Measurements from ENCODE around the gene UBTD2. TPM values are rescaled to one million over a fixed set of nuclear protein-coding genes. Genes with fewer than 3 reads are reported as not detected.

UBTD2 gene
- total RNA-seq, 1 donor from 2014 or later, result 6.8 TPM

DNA sequence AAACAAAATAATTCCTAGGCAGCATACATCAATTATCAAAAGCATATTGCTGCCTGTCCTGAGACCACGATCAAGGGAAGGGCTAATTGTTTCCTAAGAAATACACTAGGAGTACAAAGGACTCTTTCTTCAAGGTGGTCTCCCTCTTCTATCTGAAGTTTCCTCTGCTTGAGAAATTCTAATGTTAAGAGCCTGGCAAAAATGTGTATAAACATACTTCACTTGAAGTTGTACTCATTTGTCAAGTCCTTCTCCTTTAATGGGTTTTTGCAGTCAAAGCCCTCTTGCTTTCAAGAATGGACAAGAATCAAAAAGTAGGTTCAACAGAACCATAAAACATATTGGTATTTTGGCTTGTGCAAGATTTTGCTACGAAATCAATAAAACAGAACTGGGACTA is 31.1 kb downstream of the UBTD2 start:
- Histone ChIP-seq H3K36me3 (peaks cover 8 to 12% of the 10 kb centered on the region in 2 donors), H3K4me1 (no peaks in the 10 kb centered on the region), H3K27ac (no peak overlapping the region), H3K27me3 (no peaks in the 10 kb centered on the region), H3K4me3 (no peak overlapping the region), H3K9me3 (peaks cover 3 to 26% of the 10 kb centered on the region in 2 donors)
- intact Hi-C loops (cut with DNase I), result no loop called here
- TF ChIP-seq, protein P1, sequence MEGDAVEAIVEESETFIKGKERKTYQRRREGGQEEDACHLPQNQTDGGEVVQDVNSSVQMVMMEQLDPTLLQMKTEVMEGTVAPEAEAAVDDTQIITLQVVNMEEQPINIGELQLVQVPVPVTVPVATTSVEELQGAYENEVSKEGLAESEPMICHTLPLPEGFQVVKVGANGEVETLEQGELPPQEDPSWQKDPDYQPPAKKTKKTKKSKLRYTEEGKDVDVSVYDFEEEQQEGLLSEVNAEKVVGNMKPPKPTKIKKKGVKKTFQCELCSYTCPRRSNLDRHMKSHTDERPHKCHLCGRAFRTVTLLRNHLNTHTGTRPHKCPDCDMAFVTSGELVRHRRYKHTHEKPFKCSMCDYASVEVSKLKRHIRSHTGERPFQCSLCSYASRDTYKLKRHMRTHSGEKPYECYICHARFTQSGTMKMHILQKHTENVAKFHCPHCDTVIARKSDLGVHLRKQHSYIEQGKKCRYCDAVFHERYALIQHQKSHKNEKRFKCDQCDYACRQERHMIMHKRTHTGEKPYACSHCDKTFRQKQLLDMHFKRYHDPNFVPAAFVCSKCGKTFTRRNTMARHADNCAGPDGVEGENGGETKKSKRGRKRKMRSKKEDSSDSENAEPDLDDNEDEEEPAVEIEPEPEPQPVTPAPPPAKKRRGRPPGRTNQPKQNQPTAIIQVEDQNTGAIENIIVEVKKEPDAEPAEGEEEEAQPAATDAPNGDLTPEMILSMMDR (IDR thresholded peaks at IDR 0.05), result no peak
- DNase-seq (ENCODE audit: low spot score in 2 of 2), result no peak

DNA sequence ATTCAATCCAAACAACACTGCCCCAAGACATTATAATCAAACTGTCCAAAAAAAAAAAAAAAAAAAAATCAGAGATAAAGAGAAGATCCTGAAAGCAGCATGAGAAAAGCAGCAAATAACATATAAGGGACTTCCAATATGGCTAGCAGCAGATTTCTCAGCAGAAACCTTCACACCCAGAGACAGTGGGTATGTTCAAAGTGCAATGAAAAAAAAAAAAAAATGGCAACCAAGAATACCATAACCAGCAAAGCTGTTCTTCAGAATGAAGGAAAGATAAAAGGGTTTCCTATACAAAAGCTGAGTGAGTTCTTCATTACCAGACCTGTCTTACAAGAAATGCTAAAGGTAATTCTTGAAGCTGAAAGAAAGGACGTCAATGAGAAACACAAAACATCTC is 32.1 kb downstream of the UBTD2 start:
- Histone ChIP-seq H3K27me3 (no peaks in the 10 kb centered on the region), H3K9me3 (peaks cover 3 to 26% of the 10 kb centered on the region in 2 donors), H3K4me1 (no peaks in the 10 kb centered on the region), H3K27ac (no peak overlapping the region), H3K4me3 (no peak overlapping the region), H3K36me3 (peaks cover 8 to 12% of the 10 kb centered on the region in 2 donors)
- TF ChIP-seq, protein P1 (IDR thresholded peaks at IDR 0.05), result no peak
- intact Hi-C loops (cut with DNase I), result no loop called here
- DNase-seq (ENCODE audit: low spot score in 2 of 2), result no peak

DNA sequence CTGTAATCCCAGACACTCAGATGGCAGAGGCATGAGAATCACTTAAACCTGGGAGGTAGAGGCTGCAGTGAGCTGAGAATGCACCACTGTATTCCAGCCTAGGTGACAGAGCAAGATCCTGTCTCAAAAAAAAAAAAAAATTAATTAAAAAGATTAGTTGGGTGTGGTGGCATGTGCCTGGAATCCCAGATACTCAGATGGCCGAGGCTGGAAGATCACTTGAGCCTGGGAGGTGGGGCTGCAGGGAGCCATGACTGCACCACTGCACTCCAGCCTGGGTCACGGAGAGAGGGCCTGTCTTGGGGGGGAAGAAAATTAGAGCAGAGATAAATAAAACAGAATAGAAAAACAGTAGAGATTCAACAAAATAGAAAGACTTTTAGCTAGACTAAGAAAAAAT is 34.9 kb downstream of the UBTD2 start:
- DNase-seq (ENCODE audit: low spot score in 2 of 2), result no peak
- no peak overlapping the region for H3K4me3 ChIP-seq
- H3K4me1 ChIP-seq, result no peaks in the 10 kb centered on the region
- H3K27me3 ChIP-seq, result no peaks in the 10 kb centered on the region
- H3K9me3 ChIP-seq, result peaks cover 3 to 26% of the 10 kb centered on the region in 2 donors
- intact Hi-C loops (cut with DNase I), result no loop called here
- TF ChIP-seq, protein P1 (IDR thresholded peaks at IDR 0.05), result no peak
- no peaks in the 10 kb centered on the region for H3K36me3 ChIP-seq
- H3K27ac ChIP-seq, result no peak overlapping the region

DNA sequence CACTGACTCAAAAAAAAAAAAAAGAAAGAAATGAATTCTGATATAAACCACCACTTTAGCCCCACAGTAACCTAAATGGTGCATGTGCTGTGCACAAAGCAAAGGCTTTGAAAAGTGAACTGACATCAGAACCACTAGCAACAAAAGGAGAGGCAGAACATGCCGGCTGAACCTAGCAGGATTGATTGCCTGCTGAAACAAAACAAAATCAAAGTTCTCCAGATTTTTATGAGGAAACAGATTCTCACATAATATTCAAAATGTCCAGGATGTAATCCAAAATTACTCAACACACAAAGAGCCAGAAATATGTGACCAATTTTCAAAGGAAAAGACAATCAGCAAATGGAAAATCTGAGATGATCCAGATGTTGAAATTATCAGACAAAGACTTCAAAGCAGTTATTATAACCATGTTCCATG is 37.9 kb downstream of the UBTD2 start:
- no peaks in the 10 kb centered on the region for H3K4me1 ChIP-seq
- DNase-seq (ENCODE audit: low spot score in 2 of 2), result no peak
- intact Hi-C loops (cut with DNase I), result no loop called here
- peaks cover 0 to 6% of the 10 kb centered on the region in 2 donors for H3K9me3 ChIP-seq
- no peak overlapping the region for H3K4me3 ChIP-seq
- no peaks in the 10 kb centered on the region for H3K36me3 ChIP-seq
- H3K27me3 ChIP-seq, result no peaks in the 10 kb centered on the region
- TF ChIP-seq, protein P1 (IDR thresholded peaks at IDR 0.05), result no peak
- no peak overlapping the region for H3K27ac ChIP-seq

DNA sequence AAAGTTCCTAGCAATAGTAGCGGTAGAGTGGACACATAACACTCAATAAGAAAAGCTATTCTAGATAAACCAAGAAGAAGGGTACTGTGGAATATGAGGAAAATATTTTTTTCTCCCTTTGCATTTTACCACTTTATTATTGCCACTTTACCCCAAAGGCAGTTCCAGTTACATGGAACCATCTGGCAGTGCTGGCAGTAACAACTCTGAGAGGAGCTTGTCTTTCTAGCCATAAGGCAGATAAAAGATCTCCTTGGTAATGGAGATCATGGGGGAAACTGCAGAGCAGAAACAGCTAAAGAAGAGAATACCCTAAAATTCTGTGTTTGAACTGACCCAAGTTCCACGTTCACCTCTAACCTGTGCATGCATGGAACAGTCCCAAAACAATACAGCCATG is 38.5 kb downstream of the UBTD2 start:
- intact Hi-C loops (cut with DNase I), result no loop called here
- no peak overlapping the region for H3K27ac ChIP-seq

More for the DNA sequence above, 38.5 kb downstream of the UBTD2 start:
- TF ChIP-seq, protein P1 (IDR thresholded peaks at IDR 0.05), result no peak
- Histone ChIP-seq H3K27me3 (no peaks in the 10 kb centered on the region), H3K4me1 (no peaks in the 10 kb centered on the region), H3K9me3 (no peaks in the 10 kb centered on the region), H3K4me3 (no peak overlapping the region), H3K36me3 (no peaks in the 10 kb centered on the region)
- no peak for DNase-seq (ENCODE audit: low spot score in 2 of 2)

Measured in ascending aorta (tissue), 2 donors.